Activated B cell treated with CpG ODN at 0.5 μM for 24 hours (primary cell): Measurements from ENCODE around the gene ANKRD11. TPM values are rescaled to one million over a fixed set of nuclear protein-coding genes. Genes with fewer than 3 reads are reported as not detected.

Experiments used
- ATAC-seq: fragments of 200-7000 bp; cut with Tn5 transposase; one replicate; pipeline ENCODE4 v1.10.0; 2021; ENCODE audit warnings: low read depth, mild to moderate bottlenecking, moderate library complexity
- CTCF ChIA-PET: fragments of 350-600 bp; sonication (Branson Sonifier 250); formaldehyde crosslinking; loops from one replicate; lab custom pipeline; 2021; ENCODE audit warnings: antibody characterized with exemption; lab: Charles Lee
- POLR2A ChIA-PET: fragments of 350-600 bp; sonication (Branson Sonifier 250); formaldehyde crosslinking; loops from one replicate; lab custom pipeline; 2021; ENCODE audit warnings: antibody characterized with exemption; lab: Charles Lee
- DNase-seq: peaks from one replicate; pipeline ENCODE4 v3.0.0; 2022
- H3K27ac Mint-ChIP-seq: one replicate; pipeline ENCODE4 v1.8.0; 2020; ENCODE audit warnings: mixed read lengths
- H3K27me3 Mint-ChIP-seq: one replicate; pipeline ENCODE4 v1.8.0; 2021; ENCODE audit warnings: mixed read lengths
- H3K36me3 Mint-ChIP-seq: one replicate; pipeline ENCODE4 v1.8.0; 2021; ENCODE audit warnings: low read depth, mixed read lengths
- H3K4me1 Mint-ChIP-seq: one replicate; pipeline ENCODE4 v1.8.0; 2021; ENCODE audit warnings: mixed read lengths
- H3K4me3 Mint-ChIP-seq: one replicate; pipeline ENCODE4 v1.8.0; 2020; ENCODE audit warnings: mild to moderate bottlenecking, mixed read lengths
- H3K9me3 Mint-ChIP-seq: one replicate; pipeline ENCODE4 v1.8.0; 2020; ENCODE audit warnings: mixed read lengths
- CTCF ChIP-seq: fragments of 200-600 bp; IDR thresholded peaks from one replicate; pipeline ENCODE4 v1.8.0; 2022; ENCODE audit warnings: antibody characterized with exemption, mild to moderate bottlenecking
- intact Hi-C: fragments of 100-400 bp; cut with micrococcal nuclease; formaldehyde crosslinking; loops from one replicate; pipeline ENCODE4 v1.15.1; 2024
- total RNA-seq: library from RNA; stranded (reverse); gene quantifications from 2 replicates; pipeline ENCODE4 v1.2.3, GENCODE V29; 2022

ANKRD11 gene
- total RNA-seq, 1 donor from 2014 or later, result 243 TPM

- intact Hi-C loops, result no loop called here
- ChIA-PET POLR2A (no interaction called here), CTCF (no interaction called here)
- TF ChIP-seq CTCF, result no peak
- Mint-ChIP-seq H3K27me3 (no peaks in the 10 kb centered on the region), H3K27ac (peak overlapping the region; percentile 50), H3K4me1 (peaks cover 17% of the 10 kb centered on the region), H3K4me3 (no peak overlapping the region), H3K9me3 (no peaks in the 10 kb centered on the region), H3K36me3 (peaks cover 52% of the 10 kb centered on the region)
- ATAC-seq, result no peak
- no peak for DNase-seq
These were observed 191.6 kb downstream of the ANKRD11 start for GRCh38 chr16:89298623-89299225.

- H3K4me3 Mint-ChIP-seq, result no peak overlapping the region
- DNase-seq (no peak), ATAC-seq (no peak)
- peaks cover 45% of the 10 kb centered on the region for H3K36me3 Mint-ChIP-seq
- intact Hi-C loops, result no loop called here
- H3K4me1 Mint-ChIP-seq, result peaks cover 11% of the 10 kb centered on the region
- ChIA-PET POLR2A (no interaction called here), CTCF (interaction anchor here (1.2 kb wide), 1 partner anchor 211 kb away, joined by 4 read pairs; no protein-coding TSS in a partner anchor)
- H3K9me3 Mint-ChIP-seq, result no peaks in the 10 kb centered on the region
- H3K27me3 Mint-ChIP-seq, result no peaks in the 10 kb centered on the region
- no peak for TF ChIP-seq CTCF
- H3K27ac Mint-ChIP-seq, result no peak overlapping the region
These were observed 192.3 kb downstream of the ANKRD11 start for GRCh38 chr16:89297910-89298545.

- ChIA-PET POLR2A (no interaction called here), CTCF (interaction anchor here (1.2 kb wide), 1 partner anchor 212 kb away, joined by 4 read pairs; no protein-coding TSS in a partner anchor)
- TF ChIP-seq CTCF, result no peak
- H3K27ac Mint-ChIP-seq, result no peak overlapping the region
- no peak for DNase-seq
- H3K9me3 Mint-ChIP-seq, result no peaks in the 10 kb centered on the region
- H3K27me3 Mint-ChIP-seq, result no peaks in the 10 kb centered on the region
- no peak overlapping the region for H3K4me3 Mint-ChIP-seq
- intact Hi-C loops, result no loop called here
- no peak for ATAC-seq
- peaks cover 39% of the 10 kb centered on the region for H3K36me3 Mint-ChIP-seq
- peaks cover 4% of the 10 kb centered on the region for H3K4me1 Mint-ChIP-seq
These were observed 193.0 kb downstream of the ANKRD11 start for GRCh38 chr16:89297156-89297874.

GRCh38 chr16:89295915-89296314 lies 194.4 kb downstream of the ANKRD11 start:
- Mint-ChIP-seq H3K27me3 (no peaks in the 10 kb centered on the region), H3K27ac (no peak overlapping the region), H3K4me3 (no peak overlapping the region), H3K36me3 (peaks cover 46% of the 10 kb centered on the region), H3K4me1 (peaks cover 4% of the 10 kb centered on the region), H3K9me3 (no peaks in the 10 kb centered on the region)
- no peak for ATAC-seq
- TF ChIP-seq CTCF, result no peak
- intact Hi-C loops, result no loop called here
- CTCF ChIA-PET, result no interaction called here
- POLR2A ChIA-PET, result interaction anchor here (0.6 kb wide), 1 partner anchor 363 kb away, joined by 3 read pairs; no protein-coding TSS in a partner anchor
- no peak for DNase-seq
